Measurements from ENCODE around the gene THRB.
"Not testable (repeated sequence)": the region's sequence is repeated elsewhere in the genome, so short reads cannot be mapped to it uniquely, and the experiment has no call there.

THRB gene

DNA sequence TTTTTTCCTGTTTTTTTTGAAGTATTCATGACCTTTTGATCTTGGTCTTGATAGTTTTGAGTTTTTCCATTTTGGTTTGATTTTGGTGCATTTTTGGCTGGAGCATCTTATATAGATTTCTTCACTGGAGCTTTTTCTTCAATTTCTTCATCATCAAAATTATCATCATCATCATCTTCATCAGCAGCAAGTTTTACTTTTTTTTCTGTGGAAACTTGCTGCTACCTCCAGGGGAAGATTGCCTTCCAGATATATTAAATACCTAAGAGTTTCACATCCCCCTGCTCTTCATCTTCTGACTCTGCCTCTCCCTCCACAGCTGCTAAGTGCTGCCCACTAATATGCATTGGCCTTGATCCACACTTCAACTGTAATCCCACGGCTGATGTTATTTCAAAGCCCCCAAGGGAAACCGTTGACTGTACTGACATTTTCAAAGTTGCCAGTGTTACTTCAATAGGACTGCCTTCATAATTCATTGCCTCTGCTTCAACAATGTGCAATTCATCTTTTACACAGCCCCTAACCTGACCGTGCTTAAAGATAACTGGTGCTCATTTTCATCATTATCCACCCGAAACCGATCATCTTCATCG, 397.9 kb downstream of the THRB start:
- no peak for DNase-seq (ENCODE audit: low spot score)

DNA sequence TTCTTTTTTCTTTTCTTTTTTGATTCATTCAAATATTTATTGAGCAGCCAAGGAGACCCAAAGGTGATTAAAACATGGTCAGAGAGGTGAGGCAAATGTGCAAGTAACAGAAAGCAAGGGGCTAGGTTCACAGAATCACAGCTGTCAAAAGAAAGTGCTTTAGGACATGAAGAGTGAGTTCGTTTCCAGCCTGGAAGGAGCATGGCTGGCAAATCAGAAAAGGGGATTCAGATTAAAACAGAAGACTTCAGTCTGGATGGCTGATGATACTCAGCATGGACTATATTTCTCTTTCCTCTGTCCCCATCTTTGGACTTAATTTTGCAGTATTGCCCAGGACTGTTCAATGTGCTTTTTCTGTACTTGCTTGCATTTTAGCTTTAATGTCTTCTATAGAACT, 398.4 kb downstream of the THRB start:
- DNase-seq (ENCODE audit: low spot score): no peak

DNA sequence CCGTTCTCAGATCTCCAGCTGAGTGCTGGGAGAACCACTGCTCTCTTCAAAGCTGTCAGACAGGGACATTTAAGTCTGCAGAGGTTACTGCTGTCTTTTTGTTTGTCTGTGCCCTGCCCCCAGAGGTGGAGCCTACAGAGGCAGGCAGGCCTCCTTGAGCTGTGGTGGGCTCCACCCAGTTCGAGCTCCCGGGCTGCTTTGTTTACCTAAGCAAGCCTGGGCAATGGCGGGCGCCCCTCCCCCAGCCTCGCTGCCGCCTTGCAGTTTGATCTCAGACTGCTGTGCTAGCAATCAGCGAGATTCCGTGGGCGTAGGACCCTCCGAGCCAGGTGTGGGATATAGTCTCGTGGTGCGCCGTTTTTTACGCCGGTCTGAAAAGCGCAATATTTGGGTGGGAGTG, 399.8 kb downstream of the THRB start:
- not testable (repeated sequence) for DNase-seq (ENCODE audit: low spot score)

DNA sequence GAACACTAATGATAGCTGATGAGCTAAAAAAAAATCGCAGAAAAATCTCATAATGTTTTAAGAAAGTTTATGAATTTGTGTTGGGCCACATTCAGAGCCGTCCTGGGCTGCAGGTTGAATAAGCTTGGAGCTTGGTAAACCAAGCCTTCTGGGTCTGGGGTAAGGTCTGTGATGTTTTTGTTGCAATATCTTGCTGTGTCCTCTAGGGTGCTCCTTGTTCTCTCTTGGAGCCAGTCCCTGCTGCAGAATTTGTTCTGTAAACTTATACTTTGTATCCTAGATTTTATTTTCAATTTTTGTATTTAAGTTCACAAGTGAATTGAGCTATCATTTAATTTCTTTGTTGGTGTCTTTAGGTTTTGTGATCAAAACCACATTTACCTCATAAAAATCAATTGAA, 405.9 kb downstream of the THRB start:
- DNase-seq (ENCODE audit: low spot score): no peak

DNA sequence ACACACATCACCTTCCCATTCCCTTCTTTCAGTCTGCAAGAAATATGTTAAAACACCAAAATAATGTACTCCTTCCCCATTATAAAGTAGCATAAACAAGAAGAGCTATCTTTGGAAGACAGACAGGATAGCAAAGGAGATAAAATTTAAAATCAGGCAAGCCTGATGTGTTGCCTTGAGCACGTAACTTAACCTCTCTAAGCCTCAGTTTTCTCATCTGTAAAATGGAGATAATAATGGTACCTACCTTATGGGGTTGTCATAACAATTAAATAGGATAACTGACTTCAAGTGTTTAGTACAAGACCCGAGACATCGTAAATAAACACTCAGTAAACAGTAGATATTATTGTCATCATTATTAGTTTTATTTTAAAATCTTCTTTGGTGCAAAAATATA, 407.2 kb downstream of the THRB start:
- no peak for DNase-seq (ENCODE audit: low spot score)

DNA sequence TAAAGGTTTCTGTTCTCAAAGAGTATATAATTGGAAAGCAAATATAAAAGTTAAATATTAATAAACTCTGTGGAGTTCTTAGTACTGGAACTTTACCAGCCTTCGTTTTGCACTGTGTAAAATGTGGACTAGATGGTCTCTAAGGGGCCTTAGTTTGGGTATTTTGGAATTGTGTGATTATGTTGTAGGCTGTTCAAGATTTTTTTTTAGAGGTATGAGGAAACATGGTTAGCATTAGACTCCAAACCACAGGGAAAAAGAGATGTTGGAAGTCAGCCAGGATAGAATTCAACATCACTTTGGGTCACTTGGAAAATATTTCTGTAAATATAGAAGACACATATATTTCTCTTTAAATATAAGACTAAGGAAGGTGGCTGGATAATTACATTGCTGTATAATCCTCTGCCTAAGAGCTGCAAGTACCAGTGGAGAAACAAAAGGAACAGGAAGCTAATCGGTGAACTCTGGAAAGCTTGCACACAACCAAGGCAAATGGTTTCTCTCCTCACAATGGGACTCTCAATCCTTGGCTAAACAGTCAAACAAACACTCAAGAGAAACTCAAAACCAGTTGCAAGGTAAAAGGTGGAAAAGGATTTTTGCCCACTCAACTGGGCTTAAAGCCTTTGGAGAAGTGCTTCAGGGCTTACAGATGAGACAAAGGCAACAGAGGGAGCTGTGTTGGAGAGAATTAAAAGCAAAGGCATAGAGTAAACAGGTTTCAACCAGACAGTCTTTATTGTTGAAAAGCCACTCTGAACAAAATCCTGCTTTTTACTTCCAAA, 407.8 kb downstream of the THRB start:
- no peak for DNase-seq (ENCODE audit: low spot score)

DNA sequence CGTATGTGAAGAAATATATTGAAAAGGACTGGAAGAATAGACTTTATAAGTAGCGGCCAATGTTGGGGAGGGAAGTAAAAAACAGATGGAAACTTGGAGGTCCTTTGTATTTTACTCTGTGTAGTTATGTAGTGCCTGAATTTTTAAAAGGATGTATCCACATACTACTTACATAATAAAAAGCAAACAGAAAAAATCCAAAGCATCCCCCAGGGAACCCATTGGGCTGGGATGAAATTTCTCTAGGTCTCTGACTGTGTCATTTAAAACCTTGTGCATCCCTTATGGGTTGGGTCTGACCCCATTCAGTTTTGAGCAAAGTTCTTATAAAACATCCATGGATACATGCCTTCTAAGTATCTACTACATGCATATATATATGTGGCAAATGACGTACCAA, 408.4 kb downstream of the THRB start:
- no peak for DNase-seq (ENCODE audit: low spot score)

DNA sequence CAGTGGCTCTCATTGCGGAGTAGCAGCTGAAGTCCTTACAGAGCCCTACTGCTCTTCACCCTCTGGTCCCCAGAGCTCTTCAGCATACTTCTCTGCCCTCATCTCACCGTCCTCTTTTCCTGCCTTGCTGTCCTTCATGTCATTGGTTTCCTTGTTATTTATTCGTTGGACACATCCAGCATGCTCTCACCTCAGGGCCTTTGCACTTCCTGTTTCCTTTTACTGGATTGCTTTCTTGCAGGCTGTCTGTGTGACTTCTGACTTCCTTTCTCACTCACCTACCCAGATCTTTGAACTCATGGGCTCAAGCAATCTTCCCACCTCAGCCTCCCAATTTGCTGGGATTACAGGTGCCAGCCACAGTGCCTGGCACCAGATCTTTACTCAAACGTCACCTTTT, 422.5 kb downstream of the THRB start:
- DNase-seq (ENCODE audit: low spot score): no peak

DNA sequence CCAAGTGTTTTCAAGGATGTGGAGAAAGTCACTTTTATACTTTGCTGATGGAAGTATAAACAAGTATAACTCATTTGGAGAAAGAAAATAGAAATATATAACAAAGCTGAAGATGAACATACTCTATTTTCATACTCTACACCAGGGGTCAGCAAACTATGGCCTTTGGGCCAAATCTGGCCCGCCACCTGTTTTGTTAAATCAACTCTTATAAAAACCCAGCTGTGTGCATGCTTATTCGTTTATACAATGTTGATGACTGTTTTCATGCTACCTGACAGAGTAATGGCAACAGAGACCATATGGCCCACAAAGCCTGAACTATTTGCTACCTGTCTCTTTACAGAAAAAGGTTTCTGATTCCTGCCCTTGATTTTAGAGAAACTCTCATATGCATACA, 425.6 kb downstream of the THRB start:
- no peak for DNase-seq (ENCODE audit: low spot score)

DNA sequence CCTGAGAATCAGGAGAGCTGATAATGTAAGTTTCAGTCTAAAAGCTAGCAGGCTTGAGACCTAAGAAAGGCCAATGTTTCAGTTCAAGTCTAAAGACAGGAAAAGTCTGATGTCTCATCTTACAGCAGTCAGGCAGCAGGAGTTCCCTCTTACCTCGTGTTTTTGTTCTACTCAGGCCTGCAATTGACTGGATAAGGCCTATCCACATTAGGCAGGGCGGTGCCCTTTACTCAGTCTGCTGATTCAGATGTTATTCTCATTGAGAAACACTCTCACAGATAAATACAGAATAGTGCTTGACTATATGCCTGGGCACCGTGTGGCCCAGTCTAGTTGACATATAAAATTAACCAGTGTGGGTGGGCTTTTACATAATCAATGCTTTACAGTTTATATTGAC, 427.2 kb downstream of the THRB start:
- DNase-seq (ENCODE audit: low spot score): no peak

Measured in pons (tissue), 1 donor.